Hepatocyte (in vitro differentiated cells): ENCODE results near the gene CNTN4. TPM values are rescaled to one million over a fixed set of nuclear protein-coding genes. Genes with fewer than 3 reads are reported as not detected.

Experiments used
- DNase-seq: peaks from one replicate; pipeline ENCODE4 v3.0.0-alpha.2; 2016; ENCODE audit warnings: low spot score
- H2AFZ ChIP-seq: fragments of 200-600 bp; sonication (generic); 2 replicates; pipeline ENCODE4 v1.6.0; 2016; ENCODE audit warnings: antibody characterized with exemption, mild to moderate bottlenecking
- H3K27ac ChIP-seq: fragments of 200-600 bp; sonication (generic); 2 replicates; pipeline ENCODE4 v1.5.1; 2016; ENCODE audit warnings: mild to moderate bottlenecking
- H3K27me3 ChIP-seq: fragments of 200-600 bp; sonication (generic); 2 replicates; pipeline ENCODE4 v1.6.1; 2016
- H3K36me3 ChIP-seq: fragments of 200-600 bp; sonication (generic); replicated peaks from 2 replicates; pipeline ENCODE4 v1.5.1; 2016; ENCODE audit warnings: low read depth; ENCODE audit not compliant: insufficient read depth
- H3K4me1 ChIP-seq: fragments of 200-600 bp; sonication (generic); 2 replicates; pipeline ENCODE4 v1.5.1; 2016; ENCODE audit warnings: mild to moderate bottlenecking, moderate library complexity; ENCODE audit not compliant: insufficient read depth
- H3K4me2 ChIP-seq: fragments of 200-600 bp; sonication (generic); 2 replicates; pipeline ENCODE4 v1.6.0; 2016
- H3K4me3 ChIP-seq: fragments of 200-600 bp; sonication (generic); 2 replicates; pipeline ENCODE4 v1.5.1; 2016; ENCODE audit warnings: mild to moderate bottlenecking
- H3K79me2 ChIP-seq: fragments of 200-600 bp; sonication (generic); 2 replicates; pipeline ENCODE4 v1.6.0; 2017; ENCODE audit warnings: mild to moderate bottlenecking
- H3K9me2 ChIP-seq: fragments of 200-600 bp; sonication (generic); replicated peaks from 2 replicates; pipeline ENCODE4 v1.6.0; 2017; ENCODE audit warnings: mild to moderate bottlenecking; ENCODE audit not compliant: insufficient read depth
- H3K9me3 ChIP-seq: fragments of 200-600 bp; sonication (generic); 2 replicates; pipeline ENCODE4 v1.5.1; 2016; ENCODE audit warnings: low read depth, mild to moderate bottlenecking
- H4K20me1 ChIP-seq: fragments of 200-600 bp; sonication (generic); 2 replicates; pipeline ENCODE4 v1.6.0; 2016; ENCODE audit warnings: mild to moderate bottlenecking; ENCODE audit not compliant: insufficient read depth, poor library complexity, severe bottlenecking
- CTCF ChIP-seq: fragments of 200-600 bp; sonication (generic); IDR thresholded peaks from 2 replicates; pipeline ENCODE4 v1.5.1; 2016; ENCODE audit warnings: antibody characterized with exemption, mild to moderate bottlenecking; ENCODE audit not compliant: poor library complexity
- EZH2 ChIP-seq: fragments of 200-600 bp; sonication (generic); IDR thresholded peaks from 2 replicates; pipeline ENCODE4 v1.6.1; 2016; ENCODE audit warnings: antibody characterized with exemption, mild to moderate bottlenecking, borderline replicate concordance
- EZH2phosphoT487 ChIP-seq: fragments of 200-600 bp; sonication (generic); IDR thresholded peaks from one replicate; pipeline ENCODE4 v1.6.1; 2018; ENCODE audit warnings: antibody characterized with exemption, mild to moderate bottlenecking, low read depth, moderate library complexity; ENCODE audit not compliant: unreplicated experiment, severe bottlenecking
- WGBS: methylation state at CpG from one replicate; pipeline ENCODE4 v1.1.6; 2016; ENCODE audit warnings: low lambda C conversion rate; ENCODE audit errors: missing lambda C conversion rate; 5-methylcytosine and 5-hydroxymethylcytosine counted together
- polyA plus RNA-seq: library from polyadenylated mRNA; unstranded; fragments of >200 nt; fragmentation: Nextera tagmentation; extraction: Ambion mirVana; gene quantifications from 2 replicates; pipeline ENCODE4 v1.2.1, GENCODE V29; 2016
- total RNA-seq: library from RNA; depleted of rRNA; stranded (reverse); fragments of >200 nt; gene quantifications from 2 replicates; pipeline ENCODE4 v1.2.3, GENCODE V29; 2014

CNTN4 gene
- total and polyA plus RNA-seq, 2 experiments from 2014 or later = 17.6 to 30.3 TPM

DNA sequence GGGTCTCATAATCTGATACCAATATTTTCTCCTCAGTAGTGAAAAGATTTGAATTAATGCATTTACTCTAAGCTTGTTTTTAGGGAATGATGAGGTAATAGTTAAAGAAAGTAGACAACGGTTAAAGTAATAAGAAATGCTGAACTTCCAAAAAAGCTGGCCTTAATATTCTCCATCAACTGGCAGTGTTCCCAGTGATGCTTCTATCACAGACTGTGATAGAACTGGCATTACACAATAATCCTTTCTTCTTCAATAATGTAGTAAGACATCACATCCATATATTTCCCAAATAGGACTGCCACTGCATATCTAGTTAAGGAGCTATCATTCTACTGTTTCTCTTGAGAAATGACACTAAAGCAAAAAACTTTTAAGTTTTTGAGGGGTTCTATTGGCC is 822.8 kb downstream of the CNTN4 start:
- Histone ChIP-seq H2AFZ (no peak overlapping the region), H4K20me1 (no peaks in the 10 kb centered on the region), H3K9me3 (no peaks in the 10 kb centered on the region), H3K36me3 (no peaks in the 10 kb centered on the region), H3K27ac (no peak overlapping the region), H3K79me2 (no peaks in the 10 kb centered on the region), H3K27me3 (no peaks in the 10 kb centered on the region), H3K9me2 (no peaks in the 10 kb centered on the region), H3K4me3 (no peak overlapping the region), H3K4me1 (no peaks in the 10 kb centered on the region), H3K4me2 (no peak overlapping the region)
- WGBS = 76% methylated on average over 1 of the region's 1 CpG
- no peak for DNase-seq
- TF ChIP-seq EZH2phosphoT487 = no peak
- no peak for TF ChIP-seq EZH2
- no peak for TF ChIP-seq CTCF

DNA sequence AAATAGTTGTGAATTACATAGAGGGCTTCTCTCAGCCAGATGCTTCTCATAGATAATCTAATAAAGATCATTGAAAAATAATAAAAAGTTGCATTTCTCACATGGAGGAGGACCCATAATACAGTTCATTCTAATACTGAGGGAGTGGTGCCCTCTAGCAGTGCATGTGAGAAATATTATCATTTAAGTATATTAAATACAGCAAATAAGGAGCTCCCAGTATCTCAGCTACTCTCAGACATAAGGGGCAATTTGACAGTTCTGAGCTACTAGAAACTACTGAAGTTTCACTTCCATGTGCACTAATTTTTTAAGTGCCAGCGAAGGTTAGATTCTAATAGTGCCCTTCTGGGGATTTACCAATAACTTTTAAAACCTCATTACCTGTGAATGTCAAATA is 823.2 kb downstream of the CNTN4 start:
- DNase-seq = peak; percentile 59
- WGBS = 74% methylated on average over 1 of the region's 1 CpG
- Histone ChIP-seq H3K27me3 (no peaks in the 10 kb centered on the region), H3K27ac (no peak overlapping the region), H3K79me2 (no peaks in the 10 kb centered on the region), H2AFZ (no peak overlapping the region), H4K20me1 (no peaks in the 10 kb centered on the region), H3K4me1 (no peaks in the 10 kb centered on the region), H3K9me2 (no peaks in the 10 kb centered on the region), H3K36me3 (no peaks in the 10 kb centered on the region), H3K9me3 (no peaks in the 10 kb centered on the region), H3K4me2 (no peak overlapping the region), H3K4me3 (no peak overlapping the region)
- TF ChIP-seq EZH2 (no peak), CTCF (peak; percentile 72)

DNA sequence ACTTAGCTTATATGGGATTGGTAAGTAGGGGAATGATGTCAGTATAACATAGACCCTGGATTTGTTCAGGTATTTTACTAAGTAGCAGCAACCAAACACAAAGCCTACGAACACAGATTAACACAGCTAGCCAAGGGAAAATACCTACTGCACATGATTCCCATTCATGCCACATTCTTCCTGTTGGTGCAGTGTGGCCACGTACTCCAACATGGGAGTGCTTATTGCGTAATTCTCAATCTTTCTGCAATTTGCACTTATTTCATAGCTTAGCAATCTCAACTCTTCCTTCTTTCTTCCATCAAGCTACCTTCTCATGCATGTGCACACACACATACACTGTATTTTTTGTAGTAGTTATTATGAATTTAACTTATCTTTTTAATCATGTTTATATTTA is 824.7 kb downstream of the CNTN4 start:
- no peaks in the 10 kb centered on the region for H4K20me1 ChIP-seq
- H3K4me2 ChIP-seq = no peak overlapping the region
- no peaks in the 10 kb centered on the region for H3K27me3 ChIP-seq
- no peaks in the 10 kb centered on the region for H3K36me3 ChIP-seq
- H3K4me3 ChIP-seq = no peak overlapping the region
- no peak overlapping the region for H3K27ac ChIP-seq
- no peaks in the 10 kb centered on the region for H3K4me1 ChIP-seq
- H3K9me2 ChIP-seq = no peaks in the 10 kb centered on the region
- no peak overlapping the region for H2AFZ ChIP-seq
- 75% methylated on average over 3 of the region's 3 CpGs for WGBS
- peak; percentile 8 for DNase-seq
- TF ChIP-seq EZH2 (no peak), EZH2phosphoT487 (no peak), CTCF (no peak)
- no peaks in the 10 kb centered on the region for H3K9me3 ChIP-seq
- no peaks in the 10 kb centered on the region for H3K79me2 ChIP-seq

- Histone ChIP-seq H3K9me3 (no peaks in the 10 kb centered on the region), H3K27me3 (no peaks in the 10 kb centered on the region), H3K36me3 (no peaks in the 10 kb centered on the region), H3K4me3 (no peak overlapping the region), H3K79me2 (no peaks in the 10 kb centered on the region), H3K4me1 (no peaks in the 10 kb centered on the region), H3K4me2 (no peak overlapping the region), H3K27ac (no peak overlapping the region), H2AFZ (no peak overlapping the region), H3K9me2 (no peaks in the 10 kb centered on the region), H4K20me1 (no peaks in the 10 kb centered on the region)
- WGBS = 36% methylated on average over 1 of the region's 1 CpG
- DNase-seq = no peak
- TF ChIP-seq EZH2phosphoT487 (no peak), EZH2 (no peak), CTCF (no peak)
Observed at GRCh38 chr3:2927259-2927658, 828.6 kb downstream of the CNTN4 start.
